HepG2 (cell line): ENCODE measurements around the gene SURF1. TPM values are rescaled to one million over a fixed set of nuclear protein-coding genes. Genes with fewer than 3 reads are reported as not detected.

Experiments
- ATF7-NPFF ChIP-seq: sonication (generic); formaldehyde crosslinking; IDR thresholded peaks from 2 replicates; pipeline ENCODE4 v1.8.1; 2023; ENCODE audit warnings: mild to moderate bottlenecking, low read depth, missing genetic modification reagents, moderate library complexity
- CSRNP1 ChIP-seq: sonication (generic); formaldehyde crosslinking; IDR thresholded peaks from 2 replicates; pipeline ENCODE4 v1.8.1; 2023; ENCODE audit warnings: mild to moderate bottlenecking, missing genetic modification reagents
- FLYWCH1 ChIP-seq: sonication (generic); formaldehyde crosslinking; IDR thresholded peaks from 2 replicates; pipeline ENCODE4 v1.8.1; 2023; ENCODE audit warnings: mild to moderate bottlenecking, missing genetic modification reagents
- FOXO1 ChIP-seq: sonication (generic); formaldehyde crosslinking; IDR thresholded peaks from 2 replicates; pipeline ENCODE4 v1.4.0; 2020; ENCODE audit warnings: missing genetic modification reagents
- HNRNPK ChIP-seq: fragments of 200-400 bp; formaldehyde crosslinking; IDR thresholded peaks from 2 replicates; pipeline ENCODE4 v1.6.1; 2018; ENCODE audit warnings: low read length, low read depth, moderate library complexity, mild to moderate bottlenecking; ENCODE audit not compliant: poor library complexity, severe bottlenecking
- HNRNPUL1 ChIP-seq: fragments of 200-400 bp; formaldehyde crosslinking; IDR thresholded peaks from 2 replicates; pipeline ENCODE4 v1.6.1; 2017; ENCODE audit warnings: low read depth, mild to moderate bottlenecking, low read length, moderate library complexity
- ISL2 ChIP-seq: sonication (generic); formaldehyde crosslinking; IDR thresholded peaks from 2 replicates; pipeline ENCODE4 v1.5.0; 2020; ENCODE audit warnings: missing genetic modification reagents
- KAT8 ChIP-seq: IDR thresholded peaks from 2 replicates; pipeline ENCODE4 v1.6.1; 2016; ENCODE audit warnings: missing genetic modification reagents, missing compliant biosample characterization
- MLLT10 ChIP-seq: sonication (generic); formaldehyde crosslinking; IDR thresholded peaks from 2 replicates; pipeline ENCODE4 v1.4.0; 2020; ENCODE audit warnings: missing genetic modification reagents
- MXD3 ChIP-seq: IDR thresholded peaks from 2 replicates; pipeline ENCODE4 v1.6.1; 2016; ENCODE audit warnings: mild to moderate bottlenecking, missing biosample characterization, missing genetic modification reagents
- MYC ChIP-seq: sonication (generic); formaldehyde crosslinking; IDR thresholded peaks from 2 replicates; pipeline ENCODE4 v1.9.0; 2021; ENCODE audit warnings: missing genetic modification reagents, borderline replicate concordance
- NFYC ChIP-seq: IDR thresholded peaks from 2 replicates; pipeline ENCODE4 v1.6.1; 2016; ENCODE audit warnings: missing genetic modification reagents, missing compliant biosample characterization
- REXO4 ChIP-seq: sonication (generic); formaldehyde crosslinking; IDR thresholded peaks from 2 replicates; pipeline ENCODE4 v1.8.0; 2022; ENCODE audit warnings: missing genetic modification reagents, mild to moderate bottlenecking, borderline replicate concordance
- RNF2 ChIP-seq: fragments of 450-650 bp; conservative IDR thresholded peaks from 2 replicates; pipeline ENCODE4 v1.6.1; 2016; ENCODE audit warnings: low read depth
- SALL2 ChIP-seq: sonication (generic); formaldehyde crosslinking; IDR thresholded peaks from 2 replicates; pipeline ENCODE4 v1.8.1; 2023; ENCODE audit warnings: mild to moderate bottlenecking, missing genetic modification reagents, inconsistent platforms
- SRSF9 ChIP-seq: fragments of 200-400 bp; formaldehyde crosslinking; IDR thresholded peaks from 2 replicates; pipeline ENCODE4 v1.6.1; 2018; ENCODE audit warnings: borderline replicate concordance, mild to moderate bottlenecking, low read depth, low read length; ENCODE audit not compliant: insufficient read depth, poor library complexity, severe bottlenecking
- STAT5B ChIP-seq: sonication (generic); formaldehyde crosslinking; IDR thresholded peaks from 2 replicates; pipeline ENCODE4 v1.4.0; 2020; ENCODE audit warnings: missing genetic modification reagents
- TBX2 ChIP-seq: sonication (generic); formaldehyde crosslinking; IDR thresholded peaks from 2 replicates; pipeline ENCODE4 v1.5.0; 2020; ENCODE audit warnings: missing genetic modification reagents, mild to moderate bottlenecking, borderline replicate concordance
- TRIM24 ChIP-seq: sonication (generic); formaldehyde crosslinking; IDR thresholded peaks from 2 replicates; pipeline ENCODE4 v1.8.0; 2022; ENCODE audit warnings: mild to moderate bottlenecking, missing genetic modification reagents
- U2AF1 ChIP-seq: fragments of 200-400 bp; formaldehyde crosslinking; optimal IDR thresholded peaks from 2 replicates; pipeline ENCODE3; 2017; ENCODE audit warnings: mild to moderate bottlenecking, low read depth, low read length
- XBP1 ChIP-seq: sonication (generic); formaldehyde crosslinking; IDR thresholded peaks from 2 replicates; pipeline ENCODE4 v1.5.0; 2020; ENCODE audit warnings: missing genetic modification reagents
- YY1 ChIP-seq: IDR thresholded peaks from 2 replicates; pipeline ENCODE4 v1.6.1; 2011; ENCODE audit warnings: low read length, low read depth, moderate library complexity, mild to moderate bottlenecking; ENCODE audit not compliant: insufficient read depth, insufficient replicate concordance
- ZBTB20 ChIP-seq: sonication (generic); formaldehyde crosslinking; IDR thresholded peaks from 2 replicates; pipeline ENCODE4 v1.8.1; 2023; ENCODE audit warnings: missing genetic modification reagents, low read depth, mild to moderate bottlenecking, borderline replicate concordance
- ZFAT ChIP-seq: sonication (generic); formaldehyde crosslinking; conservative IDR thresholded peaks from 2 replicates; pipeline ENCODE4 v1.8.1; 2023; ENCODE audit warnings: missing genetic modification reagents, inconsistent platforms
- ZFP1 ChIP-seq: IDR thresholded peaks from 2 replicates; pipeline ENCODE4 v1.6.1; 2016
- ZFP36 ChIP-seq: fragments of 150-350 bp; IDR thresholded peaks from 2 replicates; pipeline ENCODE4 v1.6.1; 2018; ENCODE audit warnings: borderline replicate concordance, low read length, low read depth; ENCODE audit not compliant: partially characterized antibody
- ZFP82 ChIP-seq: sonication (generic); formaldehyde crosslinking; IDR thresholded peaks from 2 replicates; pipeline ENCODE4 v1.5.1; 2020; ENCODE audit warnings: mild to moderate bottlenecking, missing genetic modification reagents, borderline replicate concordance
- ZMYM3 ChIP-seq: sonication (generic); formaldehyde crosslinking; IDR thresholded peaks from 2 replicates; pipeline ENCODE4 v1.5.1; 2020; ENCODE audit warnings: mild to moderate bottlenecking, missing genetic modification reagents
- ZNF260 ChIP-seq: sonication (generic); formaldehyde crosslinking; IDR thresholded peaks from 2 replicates; pipeline ENCODE4 v1.4.0; 2020; ENCODE audit warnings: missing genetic modification reagents, low read depth, mild to moderate bottlenecking, borderline replicate concordance
- ZNF326 ChIP-seq: sonication (generic); formaldehyde crosslinking; IDR thresholded peaks from 2 replicates; pipeline ENCODE4 v1.4.0; 2020; ENCODE audit warnings: missing genetic modification reagents, borderline replicate concordance
- polyA plus RNA-seq, 8 experiments: library from polyadenylated mRNA; depleted of rRNA in 3 of 8; stranded (reverse) in 7 of 8; unstranded in 1 of 8; fragments of >200 nt; fragmentation: Illumina TruSeq in 4 of 8; extraction: Trizol in 4 of 8; gene quantifications; 2 replicates each; pipeline versions ENCODE4 v1.2.1 to v1.2.3, GENCODE V29; 2011 to 2016; ENCODE audit warnings: low read depth in 4 of 8, missing spikeins in 1 of 8, mixed read lengths in 1 of 8; ENCODE audit not compliant: insufficient read depth in 1 of 8
- total RNA-seq, 5 experiments: library from RNA; depleted of rRNA; stranded (reverse); fragments of >200 nt; fragmentation: Illumina TruSeq; extraction: Trizol; gene quantifications; 2 replicates each; pipeline ENCODE4 v1.2.3, GENCODE V29; 2016; ENCODE audit warnings: low read depth in 1 of 5

SURF1 gene
- total and polyA plus RNA-seq, 2 of the 13 experiments (the other 11 are each of a cell fraction or from before 2014, with no cell fraction given): 17.8 to 40.7 TPM

- TF ChIP-seq FOXO1 (no peak), YY1 (peak; percentile 68), NFYC (no peak; the same call in 1 of the 2 replicates), HNRNPK (peak; percentile 33), MYC (peak; percentile 59; the same call in 1 of the 2 replicates), ZFP1 (CRISPR knock-in tag) (no peak), SRSF9 (no peak), HNRNPUL1 (no peak), KAT8 (no peak), CSRNP1 (CRISPR knock-in tag) (no peak), FLYWCH1 (CRISPR knock-in tag) (no peak), SALL2 (CRISPR knock-in tag) (peak; percentile 70), ZNF260 (no peak), ZMYM3 (CRISPR knock-in tag) (no peak), ZFP36 (no peak), ZFP82 (CRISPR knock-in tag) (no peak; the same call in 1 of the 2 replicates), XBP1 (peak; percentile 85; the same call in 1 of the 2 replicates), TRIM24 (no peak), ZNF326 (no peak), ZFAT (no peak), MLLT10 (CRISPR knock-in tag) (no peak), ZBTB20 (0 out of 2 replicates have a peak, but pooled peaks have one; percentile 56), ATF7-NPFF (CRISPR knock-in tag) (peak; percentile 88), TBX2 (CRISPR knock-in tag) (no peak; the same call in 1 of the 2 replicates), RNF2 (peak; percentile 66; the same call in 1 of the 2 replicates), ISL2 (CRISPR knock-in tag) (no peak), REXO4 (CRISPR knock-in tag) (no peak), MXD3 (CRISPR knock-in tag) (0 out of 2 replicates have a peak, but pooled peaks have one; percentile 60), U2AF1 (no peak), STAT5B (no peak)
These were observed 19.7 kb upstream of the SURF1 start, which contains the start of the genes STKLD1 and SURF4 (continued) for GRCh38 chr9:133375724-133376654.
